AG09319 (cell line): ENCODE results near the gene ACOT13.
"Not testable (repeated sequence)": the region's sequence is repeated elsewhere in the genome, so short reads cannot be mapped to it uniquely, and the experiment has no call there.

Experiments
- DNase-seq: peaks from one replicate; pipeline ENCODE4 v3.0.0-alpha.2; 2010; ENCODE audit warnings: low read depth; ENCODE audit errors: extremely low read depth
- TF ChIP-seq, protein P1 (sequence below): IDR thresholded peaks from 2 replicates; pipeline ENCODE4 v1.5.1; 2011; ENCODE audit warnings: low read depth, mild to moderate bottlenecking, inconsistent platforms, low read length, moderate library complexity

ACOT13 gene

GRCh38 chr6:24672620-24673182, 5.8 kb downstream of the ACOT13 start:
- DNase-seq = no peak
- TF ChIP-seq, protein P1, sequence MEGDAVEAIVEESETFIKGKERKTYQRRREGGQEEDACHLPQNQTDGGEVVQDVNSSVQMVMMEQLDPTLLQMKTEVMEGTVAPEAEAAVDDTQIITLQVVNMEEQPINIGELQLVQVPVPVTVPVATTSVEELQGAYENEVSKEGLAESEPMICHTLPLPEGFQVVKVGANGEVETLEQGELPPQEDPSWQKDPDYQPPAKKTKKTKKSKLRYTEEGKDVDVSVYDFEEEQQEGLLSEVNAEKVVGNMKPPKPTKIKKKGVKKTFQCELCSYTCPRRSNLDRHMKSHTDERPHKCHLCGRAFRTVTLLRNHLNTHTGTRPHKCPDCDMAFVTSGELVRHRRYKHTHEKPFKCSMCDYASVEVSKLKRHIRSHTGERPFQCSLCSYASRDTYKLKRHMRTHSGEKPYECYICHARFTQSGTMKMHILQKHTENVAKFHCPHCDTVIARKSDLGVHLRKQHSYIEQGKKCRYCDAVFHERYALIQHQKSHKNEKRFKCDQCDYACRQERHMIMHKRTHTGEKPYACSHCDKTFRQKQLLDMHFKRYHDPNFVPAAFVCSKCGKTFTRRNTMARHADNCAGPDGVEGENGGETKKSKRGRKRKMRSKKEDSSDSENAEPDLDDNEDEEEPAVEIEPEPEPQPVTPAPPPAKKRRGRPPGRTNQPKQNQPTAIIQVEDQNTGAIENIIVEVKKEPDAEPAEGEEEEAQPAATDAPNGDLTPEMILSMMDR = no peak

DNA sequence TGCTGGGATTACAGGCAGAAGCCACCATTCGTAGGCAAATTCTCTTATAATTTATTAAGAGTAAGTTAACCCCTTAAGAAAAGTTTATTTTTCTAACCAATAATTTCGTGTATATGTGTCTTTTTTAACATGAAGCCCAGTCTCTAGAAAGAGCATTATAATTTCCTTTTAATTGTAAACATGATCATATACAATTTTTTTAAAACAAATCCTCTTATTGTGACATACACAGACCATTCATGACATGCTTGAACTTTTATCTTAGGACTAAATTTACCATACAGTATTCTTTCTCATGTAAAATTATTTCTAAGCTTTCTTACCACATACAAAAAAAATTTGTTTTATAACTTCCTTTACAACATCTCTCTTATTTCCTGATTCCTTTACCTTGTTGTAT, 6.7 kb downstream of the ACOT13 start:
- DNase-seq = no peak
- TF ChIP-seq, protein P1 = no peak

GRCh38 chr6:24678792-24679352, 12.0 kb downstream of the ACOT13 start:
- DNase-seq = not testable (repeated sequence)

GRCh38 chr6:24680582-24680981, 13.7 kb downstream of the ACOT13 start:
- no peak for DNase-seq
- TF ChIP-seq, protein P1 = no peak

DNA sequence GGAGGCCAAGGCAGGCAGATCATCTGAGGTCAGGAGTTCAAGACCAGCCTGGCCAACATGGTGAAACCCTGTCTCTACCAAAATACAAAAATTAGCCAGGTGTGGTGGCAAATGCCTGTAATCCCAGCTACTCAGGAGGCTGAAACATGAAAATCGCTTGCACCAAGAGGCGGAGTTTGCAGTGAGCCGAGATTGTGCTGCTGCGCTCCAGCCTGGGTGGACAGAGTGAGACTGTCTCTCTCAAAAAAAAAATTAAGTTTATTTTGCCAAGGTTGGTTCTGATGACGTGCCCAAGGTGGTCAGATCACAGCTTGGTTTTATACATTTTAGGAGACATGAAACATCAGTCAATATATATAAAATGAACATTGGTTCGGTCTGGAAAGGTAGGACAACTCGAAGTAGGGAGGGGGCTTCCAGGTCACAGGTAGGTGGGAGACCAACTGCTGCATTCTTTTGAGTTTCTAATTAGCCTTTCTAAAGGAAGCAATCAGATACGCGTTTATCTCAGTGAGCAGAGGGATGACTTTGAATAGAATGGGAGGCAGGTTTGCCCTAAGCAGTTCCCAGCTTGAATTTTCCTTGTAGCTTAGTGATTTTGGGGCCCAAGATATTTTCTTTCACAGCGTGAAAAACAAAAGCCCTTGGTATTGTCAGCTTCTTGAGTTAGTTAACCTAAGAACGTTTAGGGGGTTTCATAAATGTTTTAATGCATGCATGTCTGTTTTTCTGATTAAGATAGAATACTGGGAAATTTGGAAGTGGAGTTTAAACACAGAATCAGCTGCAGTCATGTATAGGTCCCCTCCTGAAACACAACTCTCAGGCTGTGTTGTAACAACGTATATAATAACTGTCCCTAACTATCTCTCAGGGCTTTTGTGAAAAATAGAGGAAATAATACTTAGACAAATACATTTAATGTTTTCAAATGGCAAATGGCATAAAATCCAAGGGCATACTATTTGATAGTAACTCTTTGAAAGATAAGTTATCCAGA, 16.7 kb downstream of the ACOT13 start:
- no peak for DNase-seq

GRCh38 chr6:24686408-24686807, 19.5 kb downstream of the ACOT13 start:
- TF ChIP-seq, protein P1 = no peak
- DNase-seq = no peak

More for the DNA sequence above, 16.7 kb downstream of the ACOT13 start:
- TF ChIP-seq, protein P1 = no peak

- TF ChIP-seq, protein P1 = no peak
- DNase-seq = no peak
These were observed 20.1 kb downstream of the ACOT13 start for GRCh38 chr6:24686946-24687345.
